GM10248 (cell line): ENCODE results near the gene TYSND1.
A peak's percentile ranks its signal among the peaks of the same experiment; 100 is the strongest.

Source experiments
- CTCF ChIA-PET: fragments of 300-600 bp; sonication (Branson Sonifier 250); formaldehyde crosslinking; extraction: SDS; loops from one replicate; lab custom pipeline; 2021; ENCODE audit warnings: antibody characterized with exemption; lab: Yijun Ruan, JAX
- POLR2A ChIA-PET: fragments of 350-650 bp; sonication (Branson Sonifier 250); formaldehyde crosslinking; extraction: SDS; loops from one replicate; lab custom pipeline; 2020; ENCODE audit warnings: antibody characterized with exemption; lab: Yijun Ruan, JAX
- DNase-seq: peaks from one replicate; pipeline ENCODE4 v3.0.0; 2012; ENCODE audit errors: extremely low spot score
- CTCF ChIP-seq: IDR thresholded peaks from 2 replicates; pipeline ENCODE4 v1.5.1; 2012; ENCODE audit warnings: mild to moderate bottlenecking, low read depth; ENCODE audit errors: extremely low read depth, missing control alignments, control extremely low read depth

TYSND1 gene, protein sequence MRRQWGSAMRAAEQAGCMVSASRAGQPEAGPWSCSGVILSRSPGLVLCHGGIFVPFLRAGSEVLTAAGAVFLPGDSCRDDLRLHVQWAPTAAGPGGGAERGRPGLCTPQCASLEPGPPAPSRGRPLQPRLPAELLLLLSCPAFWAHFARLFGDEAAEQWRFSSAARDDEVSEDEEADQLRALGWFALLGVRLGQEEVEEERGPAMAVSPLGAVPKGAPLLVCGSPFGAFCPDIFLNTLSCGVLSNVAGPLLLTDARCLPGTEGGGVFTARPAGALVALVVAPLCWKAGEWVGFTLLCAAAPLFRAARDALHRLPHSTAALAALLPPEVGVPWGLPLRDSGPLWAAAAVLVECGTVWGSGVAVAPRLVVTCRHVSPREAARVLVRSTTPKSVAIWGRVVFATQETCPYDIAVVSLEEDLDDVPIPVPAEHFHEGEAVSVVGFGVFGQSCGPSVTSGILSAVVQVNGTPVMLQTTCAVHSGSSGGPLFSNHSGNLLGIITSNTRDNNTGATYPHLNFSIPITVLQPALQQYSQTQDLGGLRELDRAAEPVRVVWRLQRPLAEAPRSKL

DNA sequence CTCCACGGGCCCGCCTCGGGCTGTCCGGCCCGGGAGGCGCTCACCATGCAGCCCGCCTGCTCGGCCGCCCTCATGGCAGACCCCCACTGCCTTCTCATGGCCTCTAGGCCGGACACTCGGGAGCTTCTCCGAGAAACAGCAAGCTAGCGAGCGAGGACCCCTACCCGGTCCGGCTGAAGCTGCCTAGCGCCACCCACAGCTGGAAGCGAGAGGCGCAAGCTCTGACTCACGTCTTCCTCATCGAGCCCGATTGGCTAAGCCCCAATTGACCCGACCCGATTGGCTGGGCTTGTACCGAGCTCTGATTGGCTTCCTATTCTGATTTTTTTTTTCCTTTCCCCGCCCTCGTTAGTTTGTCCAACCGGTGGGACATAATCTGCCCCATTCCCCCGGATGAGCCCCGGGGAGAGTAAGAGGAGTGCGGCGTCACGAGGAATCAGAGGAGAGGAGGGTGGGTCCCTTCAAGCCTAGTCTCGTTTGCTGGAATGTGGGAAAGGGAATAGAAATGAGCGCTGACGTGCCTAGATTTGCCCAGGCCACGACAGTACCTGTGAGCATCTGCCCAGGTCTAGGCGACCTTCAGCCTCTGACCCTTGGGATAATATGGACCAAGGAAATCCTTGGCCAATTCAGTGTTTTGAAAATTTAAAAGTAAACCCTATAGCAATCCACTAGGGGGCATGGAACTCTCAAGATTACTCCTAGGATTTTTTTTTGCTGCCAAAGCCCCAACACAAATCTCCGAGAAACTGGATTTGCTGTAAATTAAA, at the start of gene TYSND1:
TSS of gene TYSND1 (minus strand) at position 212 of the 770 bp plus-strand sequence. CDS start at position 98, 114 bp downstream.
- POLR2A ChIA-PET, result interaction anchor here (0.7 to 1.8 kb wide), 10 partner anchors 9 to 85 kb away, joined by 3 to 15 read pairs (median 6); partner anchors contain the start of gene SAR1A
- CTCF ChIA-PET, result interaction anchor here (0.6 to 5.4 kb wide), 34 partner anchors 9 to 267 kb away, joined by 3 to 77 read pairs (median 4); partner anchors contain the start of genes AIFM2, EIF4EBP2, PPA1 and SAR1A
- DNase-seq, result peak; percentile 97
- peak; percentile 85 for TF ChIP-seq CTCF

DNA sequence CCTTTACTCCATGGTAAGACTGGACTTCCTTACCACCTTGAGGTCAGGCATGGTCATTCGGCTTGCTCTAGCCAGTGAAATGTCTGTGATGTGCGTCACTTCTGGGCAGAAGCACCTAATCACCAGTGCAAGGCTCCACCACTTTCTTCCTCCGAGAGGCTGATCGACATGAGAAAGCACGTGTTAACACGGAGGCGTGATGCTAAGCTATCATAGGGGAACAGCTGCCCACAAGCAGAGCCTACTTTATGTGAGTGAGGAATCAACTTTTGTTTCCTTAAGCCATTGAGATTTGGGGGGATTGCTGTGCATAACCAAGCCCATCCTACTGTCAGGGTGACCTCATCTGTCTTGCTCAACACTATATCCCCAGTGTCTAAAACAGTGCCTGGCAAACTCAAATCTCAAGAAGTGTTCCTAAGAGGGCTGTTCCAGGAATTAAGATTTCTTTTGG, 46.9 kb upstream of the TYSND1 start:
- no peak for TF ChIP-seq CTCF
- ChIA-PET POLR2A (no interaction called here), CTCF (interaction anchor here (1.1 to 2.0 kb wide), 4 partner anchors 12 to 77 kb away, joined by 3 to 8 read pairs (median 4); no protein-coding TSS in a partner anchor)
- DNase-seq, result no peak

- TF ChIP-seq CTCF, result no peak
- CTCF ChIA-PET, result interaction anchor here (0.8 to 2.0 kb wide), 5 partner anchors 13 to 172 kb away, joined by 3 to 8 read pairs (median 3); no protein-coding TSS in a partner anchor
- POLR2A ChIA-PET, result no interaction called here
- no peak for DNase-seq
These were observed 45.9 kb upstream of the TYSND1 start for GRCh38 chr10:70192326-70192968.

DNA sequence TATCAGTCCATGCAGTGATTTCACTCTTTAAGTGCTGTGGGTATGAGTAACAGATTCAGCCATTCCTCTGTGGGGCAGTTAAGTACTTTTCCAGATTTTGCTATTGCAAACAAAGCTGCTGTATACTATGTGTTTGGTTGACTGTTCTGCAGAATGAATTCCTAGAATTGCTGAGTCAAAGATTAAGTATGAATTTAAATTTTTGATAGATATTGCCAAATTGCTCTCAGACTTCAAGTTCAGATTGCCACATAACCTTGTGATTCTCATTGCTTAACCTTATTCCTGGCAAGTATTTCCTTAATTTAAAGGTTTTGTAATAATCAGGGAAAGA, 45.4 kb upstream of the TYSND1 start:
- DNase-seq, result no peak
- TF ChIP-seq CTCF, result no peak
- ChIA-PET POLR2A (no interaction called here), CTCF (interaction anchor here (0.8 to 1.6 kb wide), 2 partner anchors 16 to 173 kb away, joined by 3 read pairs; no protein-coding TSS in a partner anchor)

DNA sequence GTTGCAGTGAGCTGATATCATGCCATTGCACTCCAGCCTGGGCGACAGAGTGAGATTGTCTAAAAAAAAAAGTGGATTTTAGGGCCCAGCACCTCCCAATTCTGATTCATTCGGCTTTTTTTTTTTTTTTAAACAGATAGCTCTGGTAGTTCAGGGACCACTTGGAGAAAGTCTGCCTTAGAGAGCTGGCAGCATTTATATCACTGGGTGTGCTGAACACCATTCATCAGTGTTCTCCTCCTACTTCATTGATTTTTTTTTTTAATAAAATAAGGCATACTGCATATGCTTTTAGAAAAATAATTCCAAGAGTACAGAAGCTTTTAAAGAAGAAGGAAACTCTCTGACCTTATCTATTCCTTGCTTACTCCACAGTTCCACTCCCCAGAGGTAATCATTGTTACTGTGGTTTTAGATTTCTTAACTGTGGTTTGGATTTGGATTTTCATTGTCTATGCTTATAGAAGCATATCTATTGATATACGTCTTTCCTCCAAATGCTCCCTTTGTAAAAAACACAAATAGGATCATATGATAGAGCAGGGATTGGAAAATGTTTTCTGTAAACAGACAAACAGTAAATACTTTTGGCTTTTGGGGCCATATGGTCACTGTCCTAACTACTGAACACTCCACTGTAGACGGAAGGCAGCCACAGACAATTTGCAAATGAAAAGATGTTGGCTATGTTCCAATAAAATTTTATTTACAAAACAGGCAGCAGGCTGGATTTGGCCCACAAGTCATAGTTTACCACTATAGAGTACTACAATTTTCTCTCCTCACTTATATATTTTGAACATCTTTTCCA, 44.9 kb upstream of the TYSND1 start:
- no peak for TF ChIP-seq CTCF
- DNase-seq, result no peak
- POLR2A ChIA-PET, result no interaction called here
- CTCF ChIA-PET, result interaction anchor here (1.6 kb wide), 2 partner anchors 16 to 30 kb away, joined by 3 to 5 read pairs; no protein-coding TSS in a partner anchor
